HEK293T (cell line): ENCODE measurements around the gene TMEM225.

ENCODE experiments used
- CTCF ChIA-PET: fragments of 350-600 bp; formaldehyde crosslinking; extraction: SDS; loops from one replicate; lab custom pipeline; 2021; ENCODE audit warnings: antibody characterized with exemption, inconsistent platforms; lab: Yijun Ruan, JAX
- POLR2A ChIA-PET: fragments of 350-600 bp; formaldehyde crosslinking; extraction: SDS; loops from one replicate; lab custom pipeline; 2020; ENCODE audit warnings: antibody characterized with exemption, inconsistent platforms; lab: Yijun Ruan, JAX
- DNase-seq: peaks from one replicate; pipeline ENCODE4 v3.0.0; 2012; ENCODE audit warnings: mixed read lengths; ENCODE audit errors: extremely low spot score
- ARNT ChIP-seq: fragments of 450-650 bp; IDR thresholded peaks from 2 replicates; pipeline ENCODE4 v1.6.1; 2017; ENCODE audit warnings: mild to moderate bottlenecking
- BHLHE40 ChIP-seq: fragments of 450-650 bp; IDR thresholded peaks from 2 replicates; pipeline ENCODE4 v1.6.1; 2016; ENCODE audit warnings: mild to moderate bottlenecking, moderate library complexity, borderline replicate concordance
- CTBP1 ChIP-seq: fragments of 450-650 bp; IDR thresholded peaks from 2 replicates; pipeline ENCODE4 v1.6.1; 2016; ENCODE audit warnings: borderline replicate concordance
- ELF4 ChIP-seq: fragments of 450-650 bp; IDR thresholded peaks from 2 replicates; pipeline ENCODE4 v1.6.1; 2017; ENCODE audit warnings: antibody characterized with exemption
- FOXA1 ChIP-seq: fragments of 450-650 bp; IDR thresholded peaks from 2 replicates; pipeline ENCODE4 v1.6.1; 2016; ENCODE audit warnings: mild to moderate bottlenecking
- FOXK2 ChIP-seq: fragments of 450-650 bp; IDR thresholded peaks from 2 replicates; pipeline ENCODE4 v1.6.1; 2016; ENCODE audit warnings: mild to moderate bottlenecking
- FOXM1 ChIP-seq: fragments of 450-650 bp; IDR thresholded peaks from 2 replicates; pipeline ENCODE4 v1.6.1; 2017; ENCODE audit warnings: mild to moderate bottlenecking, borderline replicate concordance
- HDGF ChIP-seq: fragments of 450-650 bp; IDR thresholded peaks from 2 replicates; pipeline ENCODE4 v1.6.1; 2017; ENCODE audit warnings: antibody characterized with exemption, borderline replicate concordance
- L3MBTL2 ChIP-seq: fragments of 450-650 bp; conservative IDR thresholded peaks from 2 replicates; pipeline ENCODE4 v1.6.1; 2016; ENCODE audit warnings: mild to moderate bottlenecking
- LEF1 ChIP-seq: fragments of 450-650 bp; IDR thresholded peaks from 2 replicates; pipeline ENCODE4 v1.6.1; 2017; ENCODE audit warnings: mild to moderate bottlenecking, borderline replicate concordance
- NFRKB ChIP-seq: fragments of 450-650 bp; IDR thresholded peaks from 2 replicates; pipeline ENCODE4 v1.6.1; 2016; ENCODE audit warnings: mild to moderate bottlenecking, moderate library complexity
- SP1 ChIP-seq: fragments of 450-650 bp; IDR thresholded peaks from 2 replicates; pipeline ENCODE4 v1.6.1; 2017
- SUZ12 ChIP-seq: fragments of 450-650 bp; IDR thresholded peaks from 2 replicates; pipeline ENCODE4 v1.6.1; 2016; ENCODE audit warnings: mild to moderate bottlenecking
- TARDBP ChIP-seq: fragments of 450-650 bp; IDR thresholded peaks from 2 replicates; pipeline ENCODE4 v1.6.1; 2016
- ZNF384 ChIP-seq: fragments of 450-650 bp; IDR thresholded peaks from 2 replicates; pipeline ENCODE4 v1.6.1; 2016
- TF ChIP-seq, protein P1 (sequence below): fragments of 450-650 bp; IDR thresholded peaks from 2 replicates; pipeline ENCODE4 v1.6.1; 2016

The TMEM225 gene, protein sequence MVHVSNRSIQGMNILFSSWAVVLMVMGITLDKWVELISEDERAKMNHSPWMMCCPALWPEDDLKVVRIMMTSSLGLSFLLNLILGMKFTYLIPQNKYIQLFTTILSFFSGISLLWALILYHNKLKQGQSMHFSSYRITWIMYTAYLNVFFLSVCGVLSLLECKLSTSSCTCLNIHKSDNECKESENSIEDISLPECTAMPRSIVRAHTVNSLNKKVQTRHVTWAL

DNA sequence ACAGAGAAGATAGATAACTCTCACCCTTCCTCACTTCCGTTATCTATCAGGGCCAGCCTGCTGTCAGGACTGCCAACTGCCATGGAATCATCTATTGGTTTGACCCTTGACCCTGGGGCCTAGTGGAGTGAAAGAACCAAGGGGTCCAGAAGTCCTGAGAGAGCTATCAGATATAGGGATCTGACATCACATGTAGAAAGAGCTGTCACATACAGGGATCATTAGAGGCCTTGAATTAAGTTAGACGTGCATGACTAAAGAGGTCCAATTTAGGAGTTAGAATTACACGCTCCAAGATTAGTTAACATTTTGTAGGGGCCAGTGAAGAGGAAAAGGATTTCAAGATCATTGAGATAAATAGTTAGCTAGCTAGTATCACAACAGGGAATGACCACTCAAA lies at the start of gene TMEM225:
TSS of gene TMEM225 (minus strand) at position 101 of the 400 bp plus-strand sequence. CDS start 245 bp downstream, outside the sequence.
- no peak for TF ChIP-seq FOXA1
- TF ChIP-seq BHLHE40: no peak
- no peak for TF ChIP-seq CTBP1
- no peak for TF ChIP-seq SP1
- no peak for TF ChIP-seq NFRKB
- no peak for TF ChIP-seq FOXM1
- no peak for TF ChIP-seq ZNF384
- POLR2A ChIA-PET: no interaction called here
- no peak for DNase-seq
- CTCF ChIA-PET: interaction anchor here (0.7 kb wide), 1 partner anchor 1185 kb away, joined by 3 read pairs; no protein-coding TSS in a partner anchor

DNA sequence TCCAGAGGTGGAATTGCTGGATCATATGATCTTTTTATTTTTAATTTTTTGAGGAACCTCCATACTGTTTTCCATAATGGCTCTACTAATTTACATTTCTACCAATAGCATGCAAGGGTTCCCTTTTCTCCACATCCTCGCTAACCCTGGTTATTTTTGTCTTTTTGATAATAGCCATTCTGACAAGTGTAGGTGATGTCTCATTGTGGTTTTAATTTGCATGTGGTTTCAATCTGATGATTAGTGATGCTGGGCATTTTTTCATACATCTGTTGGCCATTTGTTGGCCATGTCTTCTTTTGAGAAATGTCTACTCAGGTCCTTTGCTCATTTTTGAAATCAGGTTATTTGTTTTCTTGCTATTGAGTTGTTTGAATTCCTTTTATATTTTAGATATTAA lies 38.6 kb upstream of the TMEM225 start:
- ChIA-PET POLR2A (no interaction called here), CTCF (no interaction called here)
- DNase-seq: no peak
- TF ChIP-seq ARNT: no peak
- TF ChIP-seq LEF1: no peak

DNA sequence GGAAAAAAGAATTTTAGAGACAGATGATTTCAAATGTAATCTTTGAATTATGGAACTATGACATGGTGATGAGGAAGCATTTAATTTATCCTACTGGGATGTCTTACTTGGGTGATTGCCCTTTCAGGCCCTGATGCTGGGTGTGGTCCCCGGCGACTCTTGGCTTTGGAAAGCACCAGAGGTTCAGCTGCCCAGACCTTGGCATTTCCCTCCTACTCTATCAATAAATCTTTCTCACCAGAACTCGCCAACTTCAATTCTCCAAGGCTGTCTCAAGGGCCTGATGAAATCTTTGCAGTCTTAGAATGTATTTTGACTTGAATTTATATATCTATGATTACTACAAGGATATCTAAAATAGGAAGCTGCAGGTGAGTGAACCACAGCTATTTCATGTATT lies 35.5 kb upstream of the TMEM225 start:
- ChIA-PET CTCF (no interaction called here), POLR2A (no interaction called here)
- DNase-seq: no peak
- TF ChIP-seq NFRKB (no peak), FOXA1 (no peak), FOXK2 (no peak), FOXM1 (no peak), BHLHE40 (no peak), ZNF384 (no peak)
- TF ChIP-seq, protein P1, sequence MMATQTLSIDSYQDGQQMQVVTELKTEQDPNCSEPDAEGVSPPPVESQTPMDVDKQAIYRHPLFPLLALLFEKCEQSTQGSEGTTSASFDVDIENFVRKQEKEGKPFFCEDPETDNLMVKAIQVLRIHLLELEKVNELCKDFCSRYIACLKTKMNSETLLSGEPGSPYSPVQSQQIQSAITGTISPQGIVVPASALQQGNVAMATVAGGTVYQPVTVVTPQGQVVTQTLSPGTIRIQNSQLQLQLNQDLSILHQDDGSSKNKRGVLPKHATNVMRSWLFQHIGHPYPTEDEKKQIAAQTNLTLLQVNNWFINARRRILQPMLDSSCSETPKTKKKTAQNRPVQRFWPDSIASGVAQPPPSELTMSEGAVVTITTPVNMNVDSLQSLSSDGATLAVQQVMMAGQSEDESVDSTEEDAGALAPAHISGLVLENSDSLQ: no peak

DNA sequence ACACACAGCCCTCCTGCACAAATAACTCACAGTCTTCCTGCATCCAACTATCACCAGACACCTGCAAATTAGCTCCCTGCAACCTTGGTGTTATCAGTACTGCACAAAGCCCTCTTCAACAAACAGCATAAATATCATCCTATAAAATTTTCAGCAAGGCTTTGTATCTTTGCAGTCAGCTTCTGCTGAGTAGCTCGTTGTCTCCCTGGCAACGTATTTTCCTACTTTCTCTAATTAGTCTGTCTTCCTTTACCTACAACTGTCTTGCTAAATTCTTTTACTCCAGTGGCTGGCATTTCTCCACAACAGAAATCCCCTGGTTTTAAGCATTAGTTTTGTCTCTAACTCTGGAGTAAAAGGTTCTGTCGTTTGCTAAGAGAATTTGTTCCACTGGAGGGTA lies 20.4 kb upstream of the TMEM225 start:
- ChIA-PET CTCF (no interaction called here), POLR2A (no interaction called here)
- DNase-seq: no peak
- no peak for TF ChIP-seq NFRKB
- TF ChIP-seq, protein P1: no peak
- no peak for TF ChIP-seq TARDBP
- TF ChIP-seq LEF1: no peak
- no peak for TF ChIP-seq SP1
- TF ChIP-seq ELF4: no peak
- TF ChIP-seq HDGF: no peak
- TF ChIP-seq BHLHE40: no peak
- no peak for TF ChIP-seq CTBP1
- TF ChIP-seq ZNF384: no peak
- no peak for TF ChIP-seq FOXK2
- no peak for TF ChIP-seq FOXM1
- no peak for TF ChIP-seq L3MBTL2
- TF ChIP-seq SUZ12: no peak

DNA sequence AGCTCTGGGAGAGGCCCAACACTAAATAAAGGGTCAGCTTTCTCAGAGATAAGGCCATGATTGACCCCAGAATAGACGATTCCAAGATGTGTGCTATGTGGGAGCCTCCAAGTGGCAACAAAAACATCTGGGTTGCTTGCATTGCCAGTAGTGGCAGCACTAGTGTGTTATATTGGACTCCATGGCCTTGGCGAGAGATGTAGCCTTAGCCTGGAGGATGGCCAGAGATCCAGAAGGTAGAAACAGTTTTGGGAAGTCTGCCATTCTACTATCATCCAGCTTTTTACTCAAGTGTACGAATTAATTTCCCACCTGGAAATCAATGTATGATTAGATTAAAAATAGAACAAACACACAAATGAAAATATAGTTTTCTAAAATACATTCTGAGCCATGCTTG lies 19.5 kb upstream of the TMEM225 start:
- CTCF ChIA-PET: no interaction called here
- POLR2A ChIA-PET: no interaction called here
- no peak for TF ChIP-seq ELF4
- TF ChIP-seq FOXM1: no peak
- TF ChIP-seq FOXK2: no peak
- TF ChIP-seq ARNT: no peak
- no peak for DNase-seq

DNA sequence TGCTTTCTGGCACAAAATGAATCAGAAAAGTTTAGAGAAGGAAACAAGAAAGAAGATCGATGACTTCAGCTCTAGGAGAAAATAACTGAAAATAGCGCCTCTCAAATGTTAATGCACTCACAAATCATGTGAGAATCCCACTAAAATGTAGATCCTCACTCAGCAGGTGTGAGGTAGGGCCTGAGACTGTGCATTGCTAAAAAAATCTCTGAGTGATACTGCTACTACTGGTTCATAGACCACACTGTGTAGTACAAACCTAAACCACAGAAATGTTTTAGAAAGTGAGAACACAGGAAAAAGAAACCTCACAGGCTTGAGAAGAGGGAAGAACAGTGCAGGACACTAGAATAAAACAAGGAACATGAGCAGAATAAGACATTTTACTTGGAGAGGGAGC lies 18.5 kb upstream of the TMEM225 start:
- POLR2A ChIA-PET: no interaction called here
- CTCF ChIA-PET: no interaction called here
- TF ChIP-seq, protein P1: no peak
- TF ChIP-seq L3MBTL2: no peak
- no peak for TF ChIP-seq ZNF384
- TF ChIP-seq LEF1: no peak
- TF ChIP-seq HDGF: no peak
- TF ChIP-seq NFRKB: no peak
- no peak for TF ChIP-seq ELF4
- TF ChIP-seq FOXK2: no peak
- no peak for TF ChIP-seq CTBP1
- TF ChIP-seq SUZ12: no peak
- TF ChIP-seq SP1: no peak
- no peak for TF ChIP-seq TARDBP
- no peak for TF ChIP-seq BHLHE40
- TF ChIP-seq ARNT: no peak
- TF ChIP-seq FOXM1: no peak
- TF ChIP-seq FOXA1: no peak
- no peak for DNase-seq

DNA sequence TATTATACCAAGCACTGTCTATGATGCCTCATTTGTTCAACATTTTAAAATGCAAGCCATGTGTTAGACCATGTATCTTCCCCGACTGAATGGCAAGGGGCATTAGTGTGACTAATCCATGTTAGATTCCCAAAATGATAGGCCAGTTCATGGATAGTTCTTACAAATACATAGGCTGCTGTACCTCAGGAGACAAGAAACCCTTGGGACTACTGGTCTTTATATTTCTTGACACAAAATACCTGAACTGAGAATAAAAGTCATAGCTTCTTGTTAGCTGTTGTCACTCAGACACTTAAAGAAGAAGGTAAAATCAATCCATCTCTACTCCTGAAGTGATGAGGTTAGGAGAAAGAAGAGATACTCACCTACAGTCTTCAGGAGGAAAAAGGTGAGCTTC lies 16.4 kb upstream of the TMEM225 start, which contains the start of gene OR8D4:
TSS of gene OR8D4 (plus strand) at position 301 of the 400 bp plus-strand sequence. CDS start 4,265 bp downstream, outside the sequence.
- DNase-seq: no peak
- ChIA-PET CTCF (no interaction called here), POLR2A (no interaction called here)
- TF ChIP-seq FOXM1 (no peak), TARDBP (no peak), BHLHE40 (no peak)
- TF ChIP-seq, protein P1: no peak
